NCI-H345 (cell line): ENCODE results near the gene ADAMTSL5.

Experiments
- DNase-seq: peaks from one replicate; lab custom pipeline; 2025; lab: John Stamatoyannopoulos, UW

Gene ADAMTSL5

DNA sequence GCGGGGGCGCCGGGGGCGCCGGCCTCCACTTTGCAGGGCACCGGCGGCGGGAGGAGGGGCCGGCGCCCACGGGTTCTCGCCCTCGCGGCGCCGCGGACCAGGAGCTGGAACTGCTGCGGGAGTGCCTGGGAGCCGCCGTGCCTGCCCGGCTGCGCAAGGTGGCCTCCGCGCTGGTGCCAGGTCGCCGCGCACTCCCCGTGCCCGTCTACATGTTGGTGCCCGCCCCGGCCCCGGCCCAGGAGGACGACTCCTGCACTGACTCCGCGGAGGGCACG is 45.7 kb downstream of the ADAMTSL5 start:
- DNase-seq = no peak

DNA sequence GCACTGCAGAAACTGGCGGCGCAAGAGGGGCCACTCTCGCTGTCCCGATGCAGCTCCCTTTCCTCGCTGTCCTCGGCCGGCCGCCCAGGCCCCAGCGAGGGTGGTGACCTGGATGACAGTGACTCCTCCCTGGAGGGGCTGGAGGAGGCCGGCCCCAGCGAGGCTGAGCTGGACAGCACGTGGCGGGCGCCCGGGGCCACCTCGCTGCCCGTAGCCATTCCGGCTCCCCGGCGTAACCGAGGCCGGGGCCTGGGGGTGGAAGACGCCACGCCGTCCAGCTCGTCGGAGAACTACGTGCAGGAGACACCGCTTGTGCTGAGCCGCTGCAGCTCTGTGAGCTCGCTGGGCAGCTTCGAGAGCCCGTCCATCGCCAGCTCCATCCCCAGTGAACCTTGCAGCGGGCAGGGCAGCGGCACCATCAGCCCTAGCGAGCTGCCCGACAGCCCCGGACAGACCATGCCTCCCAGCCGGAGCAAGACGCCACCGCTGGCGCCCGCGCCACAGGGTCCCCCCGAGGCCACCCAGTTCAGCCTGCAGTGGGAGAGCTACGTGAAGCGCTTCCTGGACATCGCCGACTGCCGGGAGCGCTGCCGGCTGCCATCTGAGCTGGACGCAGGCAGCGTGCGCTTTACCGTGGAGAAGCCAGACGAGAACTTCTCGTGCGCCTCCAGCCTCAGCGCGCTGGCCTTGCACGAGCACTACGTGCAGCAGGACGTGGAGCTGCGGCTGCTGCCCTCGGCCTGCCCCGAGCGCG is 46.2 kb downstream of the ADAMTSL5 start:
- no peak for DNase-seq

DNA sequence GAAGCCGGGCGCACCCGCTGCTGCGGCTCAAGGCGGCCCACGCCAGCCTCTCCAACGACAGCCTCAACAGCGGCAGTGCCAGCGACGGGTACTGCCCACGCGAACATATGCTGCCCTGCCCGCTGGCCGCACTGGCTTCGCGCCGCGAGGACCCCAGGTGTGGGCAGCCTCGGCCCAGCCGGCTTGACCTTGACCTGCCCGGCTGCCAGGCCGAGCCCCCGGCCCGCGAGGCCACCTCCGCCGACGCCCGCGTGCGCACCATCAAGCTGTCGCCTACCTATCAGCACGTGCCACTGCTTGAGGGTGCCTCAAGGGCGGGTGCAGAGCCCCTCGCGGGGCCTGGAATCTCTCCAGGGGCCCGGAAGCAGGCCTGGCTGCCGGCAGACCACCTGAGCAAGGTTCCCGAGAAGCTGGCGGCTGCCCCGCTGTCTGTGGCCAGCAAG is 46.8 kb downstream of the ADAMTSL5 start:
- no peak for DNase-seq

DNA sequence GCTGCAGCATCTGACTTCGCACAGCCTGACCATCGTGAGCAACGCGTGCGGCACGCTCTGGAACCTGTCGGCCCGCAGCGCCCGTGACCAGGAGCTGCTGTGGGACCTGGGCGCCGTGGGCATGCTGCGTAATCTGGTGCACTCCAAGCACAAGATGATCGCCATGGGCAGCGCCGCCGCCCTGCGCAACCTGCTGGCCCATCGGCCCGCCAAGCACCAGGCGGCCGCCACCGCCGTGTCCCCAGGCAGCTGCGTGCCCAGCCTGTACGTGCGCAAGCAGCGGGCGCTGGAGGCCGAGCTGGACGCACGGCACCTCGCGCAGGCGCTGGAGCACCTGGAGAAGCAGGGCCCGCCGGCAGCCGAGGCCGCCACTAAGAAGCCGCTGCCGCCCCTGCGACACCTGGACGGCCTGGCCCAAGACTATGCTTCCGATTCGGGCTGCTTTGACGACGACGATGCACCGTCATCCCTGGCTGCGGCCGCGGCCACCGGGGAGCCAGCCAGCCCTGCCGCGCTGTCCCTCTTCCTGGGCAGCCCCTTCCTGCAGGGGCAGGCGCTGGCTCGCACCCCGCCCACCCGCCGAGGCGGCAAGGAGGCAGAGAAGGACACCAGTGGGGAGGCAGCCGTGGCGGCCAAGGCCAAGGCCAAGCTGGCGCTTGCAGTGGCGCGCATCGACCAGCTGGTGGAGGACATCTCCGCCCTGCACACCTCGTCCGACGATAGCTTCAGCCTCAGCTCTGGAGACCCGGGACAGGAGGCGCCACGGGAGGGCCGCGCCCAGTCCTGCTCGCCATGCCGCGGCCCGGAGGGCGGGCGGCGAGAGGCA is 47.4 kb downstream of the ADAMTSL5 start:
- DNase-seq = no peak

DNA sequence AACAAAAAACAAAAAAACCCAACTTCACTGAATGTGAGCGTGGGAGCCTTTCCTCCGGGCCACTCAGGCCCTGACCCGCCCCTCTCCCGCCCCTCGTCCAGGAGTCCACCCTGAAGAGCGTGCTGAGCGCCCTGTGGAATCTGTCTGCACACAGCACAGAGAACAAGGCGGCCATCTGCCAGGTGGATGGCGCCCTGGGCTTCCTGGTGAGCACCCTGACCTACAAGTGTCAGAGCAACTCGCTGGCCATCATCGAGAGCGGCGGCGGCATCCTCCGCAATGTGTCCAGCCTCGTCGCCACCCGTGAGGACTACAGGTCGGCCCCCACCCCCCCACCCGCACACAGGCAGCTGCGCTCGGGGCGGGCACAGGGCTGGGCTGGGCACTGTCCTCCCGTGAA is 51.0 kb downstream of the ADAMTSL5 start:
- DNase-seq = no peak

DNA sequence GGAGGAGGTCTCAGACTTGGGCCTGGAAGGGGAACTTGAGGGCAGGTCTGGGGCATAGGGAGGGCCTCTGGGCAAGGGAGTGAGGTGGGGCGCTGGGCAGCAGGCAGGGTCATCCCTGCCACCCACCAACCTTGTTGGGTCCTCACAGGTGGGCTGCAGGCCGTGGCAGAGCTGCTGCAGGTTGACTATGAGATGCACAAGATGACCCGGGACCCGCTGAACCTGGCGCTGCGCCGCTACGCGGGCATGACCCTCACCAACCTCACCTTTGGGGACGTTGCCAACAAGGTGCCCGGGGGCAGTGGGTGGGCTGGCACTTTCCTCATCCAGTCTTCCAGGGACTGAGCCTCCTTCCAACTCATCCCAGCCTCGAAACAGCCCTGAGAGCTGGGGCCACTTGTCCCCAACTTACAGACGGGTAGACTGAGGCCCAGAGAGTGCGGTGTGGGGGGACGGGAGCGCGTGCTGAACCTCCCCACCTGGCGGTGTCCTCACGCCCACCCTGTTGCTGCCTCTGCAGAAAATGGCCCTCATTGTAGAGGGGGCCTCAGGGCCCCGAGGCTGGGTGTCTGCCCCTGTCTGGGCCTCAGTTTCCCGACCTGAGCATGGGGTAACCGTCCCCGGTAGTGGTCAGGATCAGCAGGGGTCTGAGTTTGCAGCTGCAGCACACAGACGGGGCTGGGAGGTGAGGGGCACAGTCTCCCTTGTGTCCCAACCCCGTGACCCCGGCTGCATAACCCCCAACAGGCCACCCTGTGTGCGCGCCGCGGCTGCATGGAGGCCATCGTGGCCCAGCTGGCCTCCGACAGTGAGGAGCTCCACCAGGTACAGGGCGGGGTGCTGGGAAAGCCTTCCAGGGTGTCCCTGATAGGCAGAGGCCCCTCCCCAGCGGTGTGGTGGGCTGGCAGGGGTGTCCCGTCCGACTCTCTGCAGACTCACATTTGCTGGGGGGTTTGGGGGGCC is 52.5 kb downstream of the ADAMTSL5 start:
- no peak for DNase-seq

DNA sequence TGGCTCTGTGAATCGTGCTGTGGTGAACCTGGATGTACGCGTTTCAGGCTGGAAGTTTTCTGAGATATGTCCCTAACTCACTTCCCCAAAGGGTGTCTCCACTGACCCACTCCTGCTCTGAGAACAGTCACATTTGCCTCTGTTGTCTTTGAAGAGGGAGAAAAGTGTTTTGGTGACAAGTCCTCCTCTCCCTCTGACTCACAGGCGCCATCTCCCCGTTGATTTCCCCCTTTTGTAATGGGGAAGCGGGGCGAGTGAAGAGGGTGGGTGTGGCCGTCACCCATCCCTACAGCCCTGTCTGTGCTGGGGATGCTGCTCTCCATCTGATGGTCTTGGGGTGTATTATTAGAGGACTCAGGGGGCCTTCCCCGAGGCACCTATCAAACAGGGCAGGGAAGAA is 53.3 kb downstream of the ADAMTSL5 start:
- no peak for DNase-seq

DNA sequence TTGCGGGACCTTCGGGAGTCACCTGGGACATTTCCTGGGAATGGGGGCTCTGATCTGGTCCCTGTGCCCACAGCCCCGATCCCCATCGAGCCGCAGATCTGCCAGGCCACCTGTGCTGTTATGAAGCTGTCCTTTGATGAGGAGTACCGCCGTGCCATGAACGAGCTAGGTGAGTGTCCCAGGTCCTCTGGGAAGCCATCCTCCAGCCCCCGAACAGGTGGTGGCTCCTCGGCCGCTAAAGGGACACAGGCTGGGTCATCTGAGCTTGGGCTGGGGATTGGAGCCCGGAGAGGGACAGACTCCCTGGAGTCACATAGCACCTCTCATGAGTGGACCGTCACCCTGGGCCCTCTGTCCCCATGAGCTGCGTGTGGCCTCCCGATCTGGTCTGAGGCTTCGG is 54.9 kb downstream of the ADAMTSL5 start:
- no peak for DNase-seq

DNA sequence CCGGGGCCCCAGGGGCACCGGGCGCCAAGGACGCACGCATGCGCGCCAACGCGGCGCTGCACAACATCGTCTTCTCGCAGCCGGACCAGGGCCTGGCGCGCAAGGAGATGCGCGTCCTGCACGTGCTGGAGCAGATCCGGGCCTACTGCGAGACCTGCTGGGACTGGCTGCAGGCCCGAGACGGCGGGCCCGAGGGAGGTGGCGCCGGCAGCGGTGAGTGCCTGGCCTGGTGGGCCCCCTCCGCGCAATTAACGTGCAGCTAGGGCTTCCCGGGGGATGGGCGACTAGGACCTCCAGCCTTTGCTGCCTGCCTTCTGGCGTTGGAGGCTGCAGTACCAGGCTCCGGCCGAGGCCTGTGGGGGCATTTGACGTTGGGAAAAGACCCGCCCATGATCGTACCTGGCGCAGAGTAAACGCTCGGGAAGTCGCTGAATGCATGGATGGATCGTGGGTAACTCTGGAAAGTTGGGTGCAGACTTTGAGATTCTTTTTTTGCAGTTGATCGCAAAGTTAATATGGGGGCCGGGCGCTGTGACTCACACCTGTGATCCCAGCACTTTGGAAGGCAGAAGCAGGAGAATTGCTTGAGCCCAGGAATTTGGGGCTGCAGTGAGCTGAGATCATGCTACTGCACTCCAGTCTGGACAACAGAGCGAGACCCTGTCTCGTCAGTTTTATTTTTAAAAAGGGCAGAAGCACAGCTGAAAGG is 55.6 kb downstream of the ADAMTSL5 start:
- DNase-seq = no peak

DNA sequence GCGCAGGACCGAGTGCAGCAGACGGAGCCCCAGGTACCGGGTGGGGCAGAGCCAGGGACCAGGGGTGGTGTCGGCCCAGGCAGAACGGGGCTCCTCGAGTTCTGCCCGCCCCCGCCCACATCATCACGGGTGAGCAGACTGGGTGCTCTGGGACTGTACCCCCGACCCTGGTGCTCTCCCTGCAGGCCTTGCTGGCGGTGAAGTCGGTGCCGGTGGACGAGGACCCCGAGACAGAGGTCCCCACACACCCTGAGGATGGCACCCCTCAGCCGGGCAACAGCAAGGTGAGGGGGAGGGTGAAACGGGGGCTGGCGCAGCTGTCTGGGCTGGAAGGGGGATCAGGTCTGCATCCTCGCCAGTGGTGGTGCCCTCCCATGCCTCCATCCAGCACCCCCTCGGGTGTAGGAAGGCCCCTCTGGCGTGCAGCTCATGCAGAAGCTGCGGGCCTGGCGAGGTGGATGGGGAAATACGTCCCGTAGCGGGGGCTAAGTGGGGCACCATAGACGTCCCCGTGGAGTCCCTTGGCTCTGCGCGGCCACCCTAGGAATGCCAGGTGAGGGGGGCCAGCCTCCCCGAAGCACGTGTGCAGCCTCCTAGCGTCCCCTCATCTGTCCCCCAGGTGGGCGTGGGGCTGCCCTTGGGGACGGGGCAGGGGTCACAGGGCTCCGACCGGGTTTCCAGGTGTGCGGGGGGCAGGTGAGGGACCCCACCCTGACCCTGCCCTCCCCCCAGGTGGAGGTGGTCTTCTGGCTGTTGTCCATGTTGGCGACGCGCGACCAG is 56.5 kb downstream of the ADAMTSL5 start:
- DNase-seq = no peak

DNA sequence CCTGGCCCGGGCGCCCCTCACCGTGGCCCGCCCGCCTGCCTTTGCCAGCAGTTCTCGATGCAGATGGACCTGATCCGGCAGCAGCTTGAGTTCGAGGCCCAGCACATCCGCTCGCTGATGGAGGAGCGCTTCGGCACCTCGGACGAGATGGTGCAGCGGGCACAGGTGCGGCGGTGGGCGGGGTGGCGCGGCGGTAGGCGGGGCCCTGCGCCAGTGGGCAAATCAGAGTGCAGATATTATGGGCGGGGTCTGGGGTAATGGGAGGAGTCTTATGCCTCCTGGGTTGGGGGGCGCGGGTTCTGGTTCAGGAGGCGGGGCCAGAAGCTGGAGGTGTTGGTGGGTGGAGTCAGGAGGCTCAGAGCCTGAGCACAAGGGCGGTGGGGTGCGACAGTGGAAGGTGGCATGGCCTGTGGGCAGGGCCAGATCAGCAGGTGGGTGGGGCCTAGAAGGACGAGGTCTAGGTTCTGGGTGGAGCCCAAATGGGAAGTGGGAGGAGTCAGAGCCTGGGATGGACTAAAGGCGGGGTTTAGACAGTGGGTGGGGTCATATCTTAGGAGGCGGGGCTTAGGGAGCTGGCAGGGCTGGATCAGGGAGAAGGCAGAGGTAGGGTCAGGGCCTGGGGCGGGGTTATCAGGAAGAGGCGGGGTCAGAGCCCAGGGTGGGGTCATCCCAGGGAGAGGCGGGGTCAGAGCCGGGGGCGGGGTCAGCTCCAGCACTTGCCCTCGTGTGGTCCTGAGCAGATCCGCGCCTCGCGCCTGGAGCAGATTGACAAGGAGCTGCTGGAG is 57.3 kb downstream of the ADAMTSL5 start:
- DNase-seq = peak; percentile 47
